HUES48 (cell line): ENCODE results near the gene CDKL2.
"Not testable (repeated sequence)": the region's sequence is repeated elsewhere in the genome, so short reads cannot be mapped to it uniquely, and the experiment has no call there.

Experiments
- H3K27ac ChIP-seq: one replicate; pipeline ENCODE4 v1.7.0; 2013; ENCODE audit warnings: low read depth, low read length, inconsistent platforms
- H3K27me3 ChIP-seq: 2 replicates; pipeline ENCODE4 v1.6.1; 2013; ENCODE audit warnings: mild to moderate bottlenecking, low read length; ENCODE audit not compliant: control insufficient read depth, insufficient read depth
- H3K36me3 ChIP-seq: 2 replicates; pipeline ENCODE4 v1.6.1; 2013; ENCODE audit warnings: low read length; ENCODE audit not compliant: control insufficient read depth, insufficient read depth
- H3K4me1 ChIP-seq: 2 replicates; pipeline ENCODE4 v1.6.1; 2013; ENCODE audit warnings: mild to moderate bottlenecking, low read length; ENCODE audit not compliant: control insufficient read depth, insufficient read depth
- H3K4me3 ChIP-seq: 2 replicates; pipeline ENCODE4 v1.5.1; 2013; ENCODE audit warnings: mild to moderate bottlenecking, low read depth, low read length
- H3K9ac ChIP-seq: 2 replicates; pipeline ENCODE4 v1.6.1; 2013; ENCODE audit warnings: mild to moderate bottlenecking, low read depth, low read length, moderate library complexity
- H3K9me3 ChIP-seq: 2 replicates; pipeline ENCODE4 v1.6.1; 2013; ENCODE audit warnings: low read length; ENCODE audit not compliant: control insufficient read depth, insufficient read depth

CDKL2 gene

GRCh38 chr4:75555294-75556164 is 74.8 kb downstream of the CDKL2 start, which contains the start of gene ODAPH:
Gene ODAPH, plus strand, starts transcription at chr4:75556066. Its CDS starts 17 bp downstream, at chr4:75556083.
- H3K36me3 ChIP-seq, result no peaks in the 10 kb centered on the region
- H3K27me3 ChIP-seq, result no peaks in the 10 kb centered on the region
- peaks cover 5% of the 10 kb centered on the region; the same call in 1 of the 2 replicates for H3K4me1 ChIP-seq
- no peaks in the 10 kb centered on the region for H3K9me3 ChIP-seq
- no peak within 1 kb of the TSS for H3K27ac ChIP-seq
- H3K4me3 ChIP-seq, result no peak within 1 kb of the TSS
- H3K9ac ChIP-seq, result no peak within 1 kb of the TSS

GRCh38 chr4:75552452-75552851 is 77.9 kb downstream of the CDKL2 start:
- Histone ChIP-seq H3K4me1 (peaks cover 5% of the 10 kb centered on the region; the same call in 1 of the 2 replicates), H3K9ac (no peak overlapping the region), H3K27me3 (no peaks in the 10 kb centered on the region), H3K4me3 (no peak overlapping the region), H3K27ac (no peak overlapping the region), H3K9me3 (no peaks in the 10 kb centered on the region), H3K36me3 (no peaks in the 10 kb centered on the region)

GRCh38 chr4:75549019-75549418 is 81.3 kb downstream of the CDKL2 start:
- no peak overlapping the region for H3K27ac ChIP-seq
- H3K9me3 ChIP-seq, result no peaks in the 10 kb centered on the region
- H3K4me3 ChIP-seq, result no peak overlapping the region
- no peaks in the 10 kb centered on the region for H3K4me1 ChIP-seq
- H3K36me3 ChIP-seq, result no peaks in the 10 kb centered on the region
- H3K9ac ChIP-seq, result no peak overlapping the region
- no peaks in the 10 kb centered on the region for H3K27me3 ChIP-seq

GRCh38 chr4:75547647-75548387 is 82.5 kb downstream of the CDKL2 start:
- Histone ChIP-seq H3K4me1 (no peaks in the 10 kb centered on the region), H3K36me3 (no peaks in the 10 kb centered on the region), H3K4me3 (no peak overlapping the region), H3K27ac (no peak overlapping the region), H3K27me3 (no peaks in the 10 kb centered on the region), H3K9ac (no peak overlapping the region), H3K9me3 (no peaks in the 10 kb centered on the region)

- Histone ChIP-seq H3K9ac (no peak overlapping the region), H3K4me3 (no peak overlapping the region), H3K4me1 (no peaks in the 10 kb centered on the region), H3K9me3 (no peaks in the 10 kb centered on the region), H3K27me3 (no peaks in the 10 kb centered on the region), H3K27ac (no peak overlapping the region), H3K36me3 (no peaks in the 10 kb centered on the region)
Observed at GRCh38 chr4:75545526-75545925, 84.8 kb downstream of the CDKL2 start.

GRCh38 chr4:75544870-75545269 is 85.5 kb downstream of the CDKL2 start:
- H3K9ac ChIP-seq, result no peak overlapping the region
- no peaks in the 10 kb centered on the region for H3K9me3 ChIP-seq
- no peak overlapping the region for H3K4me3 ChIP-seq
- no peaks in the 10 kb centered on the region for H3K36me3 ChIP-seq
- H3K4me1 ChIP-seq, result no peaks in the 10 kb centered on the region
- H3K27me3 ChIP-seq, result no peaks in the 10 kb centered on the region
- no peak overlapping the region for H3K27ac ChIP-seq

GRCh38 chr4:75544220-75544619 is 86.1 kb downstream of the CDKL2 start:
- not testable (repeated sequence) for H3K4me3 ChIP-seq, H3K9ac ChIP-seq, H3K36me3 ChIP-seq, H3K27me3 ChIP-seq, H3K9me3 ChIP-seq, H3K4me1 ChIP-seq, H3K27ac ChIP-seq

GRCh38 chr4:75542824-75543223 is 87.5 kb downstream of the CDKL2 start:
- Histone ChIP-seq H3K9me3 (no peaks in the 10 kb centered on the region), H3K36me3 (no peaks in the 10 kb centered on the region), H3K27me3 (no peaks in the 10 kb centered on the region), H3K4me3 (no peak overlapping the region), H3K9ac (no peak overlapping the region), H3K27ac (no peak overlapping the region), H3K4me1 (no peaks in the 10 kb centered on the region)

GRCh38 chr4:75537308-75537707 is 93.0 kb downstream of the CDKL2 start:
- H3K9ac ChIP-seq, H3K27me3 ChIP-seq, H3K9me3 ChIP-seq, H3K36me3 ChIP-seq, H3K4me3 ChIP-seq, H3K4me1 ChIP-seq, H3K27ac ChIP-seq: not testable (repeated sequence)

- not testable (repeated sequence) for H3K27me3 ChIP-seq, H3K27ac ChIP-seq, H3K4me1 ChIP-seq, H3K9ac ChIP-seq, H3K9me3 ChIP-seq, H3K4me3 ChIP-seq
- H3K36me3 ChIP-seq, result peaks cover 22% of the 10 kb centered on the region
Observed at GRCh38 chr4:75533926-75534325, 96.4 kb downstream of the CDKL2 start.

- not testable (repeated sequence) for H3K27ac ChIP-seq, H3K4me3 ChIP-seq, H3K9ac ChIP-seq, H3K27me3 ChIP-seq, H3K9me3 ChIP-seq, H3K4me1 ChIP-seq
- H3K36me3 ChIP-seq, result peaks cover 23% of the 10 kb centered on the region
Observed at GRCh38 chr4:75533339-75533887, 96.9 kb downstream of the CDKL2 start.
